ENCODE results near the gene APBA1. TPM values are rescaled to one million over a fixed set of nuclear protein-coding genes. Genes with fewer than 3 reads are reported as not detected.

APBA1 gene
- polyA plus RNA-seq, 1 experiment = 6.7 TPM

GRCh38 chr9:69379270-69379982 is 292.7 kb downstream of the APBA1 start:
- Histone ChIP-seq H3K27me3 (ENCODE audit: control insufficient read depth, insufficient read depth, low read length) (peaks cover 4% of the 10 kb centered on the region), H3K4me3 (ENCODE audit: low read depth, low read length) (no peak overlapping the region), H3K27ac (ENCODE audit: low read depth, low read length) (no peak overlapping the region), H3K9me3 (ENCODE audit: control insufficient read depth, insufficient read depth, low read length) (no peaks in the 10 kb centered on the region)
- TF ChIP-seq CTCF (IDR thresholded peaks at IDR 0.05; ENCODE audit: low read depth, low read length) = no peak
- CTCF ChIA-PET = interaction anchor here (1.2 kb wide), 1 partner anchor 42 kb away, joined by 4 read pairs; no protein-coding TSS in a partner anchor
- POLR2A ChIA-PET = no interaction called here
- DNase-seq (ENCODE audit: low read depth, low spot score) = no peak

GRCh38 chr9:69377981-69378380 is 294.2 kb downstream of the APBA1 start:
- Histone ChIP-seq H3K27me3 (ENCODE audit: control insufficient read depth, insufficient read depth, low read length) (peaks cover 4% of the 10 kb centered on the region), H3K4me3 (ENCODE audit: low read depth, low read length) (no peak overlapping the region), H3K9me3 (ENCODE audit: control insufficient read depth, insufficient read depth, low read length) (no peaks in the 10 kb centered on the region), H3K27ac (ENCODE audit: low read depth, low read length) (no peak overlapping the region)
- TF ChIP-seq CTCF (IDR thresholded peaks at IDR 0.05; ENCODE audit: low read depth, low read length) = no peak
- ChIA-PET CTCF (no interaction called here), POLR2A (no interaction called here)
- no peak for DNase-seq (ENCODE audit: low read depth, low spot score)

Other genes with a start within 250 kb of the APBA1 start
- 20.2 and 23.9 TPM in 2 replicates for gene PTAR1, start 87.6 kb upstream of the APBA1 start, polyA plus RNA-seq (2011; rRNA removed)
- not detected in 2 replicates for gene CFAP95, start 148.4 kb upstream of the APBA1 start, polyA plus RNA-seq (2011; rRNA removed)

All from AG04450 (cell line).